GM18907 (cell line): Measurements from ENCODE around the gene TGFBR2.

Source experiments
- ATAC-seq: cut with Tn5 transposase; IDR thresholded peaks from one replicate; pipeline ENCODE4 v1.9.1; 2021; ENCODE audit warnings: mild to moderate bottlenecking, moderate library complexity; ENCODE audit not compliant: unreplicated experiment

The TGFBR2 gene

DNA sequence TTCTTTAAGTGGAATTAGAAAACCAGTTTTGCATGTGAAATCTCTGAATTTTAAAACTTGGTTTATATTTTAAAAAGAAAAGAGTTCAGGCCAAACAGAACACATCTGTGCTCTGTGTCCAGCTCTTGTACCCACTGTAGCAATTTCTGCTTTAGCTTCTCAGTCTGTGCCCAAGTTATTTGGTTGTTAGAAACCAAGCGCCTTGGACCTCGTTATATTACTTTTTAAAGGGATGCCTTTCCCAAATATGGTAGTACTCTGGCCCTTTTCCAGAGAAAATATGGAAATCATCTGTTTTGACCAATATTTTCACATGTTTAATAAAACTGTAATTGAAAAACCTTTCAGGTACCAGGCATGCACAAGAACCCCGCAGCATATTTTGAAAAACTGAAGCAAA is 27.3 kb downstream of the TGFBR2 start:
- ATAC-seq = no peak

DNA sequence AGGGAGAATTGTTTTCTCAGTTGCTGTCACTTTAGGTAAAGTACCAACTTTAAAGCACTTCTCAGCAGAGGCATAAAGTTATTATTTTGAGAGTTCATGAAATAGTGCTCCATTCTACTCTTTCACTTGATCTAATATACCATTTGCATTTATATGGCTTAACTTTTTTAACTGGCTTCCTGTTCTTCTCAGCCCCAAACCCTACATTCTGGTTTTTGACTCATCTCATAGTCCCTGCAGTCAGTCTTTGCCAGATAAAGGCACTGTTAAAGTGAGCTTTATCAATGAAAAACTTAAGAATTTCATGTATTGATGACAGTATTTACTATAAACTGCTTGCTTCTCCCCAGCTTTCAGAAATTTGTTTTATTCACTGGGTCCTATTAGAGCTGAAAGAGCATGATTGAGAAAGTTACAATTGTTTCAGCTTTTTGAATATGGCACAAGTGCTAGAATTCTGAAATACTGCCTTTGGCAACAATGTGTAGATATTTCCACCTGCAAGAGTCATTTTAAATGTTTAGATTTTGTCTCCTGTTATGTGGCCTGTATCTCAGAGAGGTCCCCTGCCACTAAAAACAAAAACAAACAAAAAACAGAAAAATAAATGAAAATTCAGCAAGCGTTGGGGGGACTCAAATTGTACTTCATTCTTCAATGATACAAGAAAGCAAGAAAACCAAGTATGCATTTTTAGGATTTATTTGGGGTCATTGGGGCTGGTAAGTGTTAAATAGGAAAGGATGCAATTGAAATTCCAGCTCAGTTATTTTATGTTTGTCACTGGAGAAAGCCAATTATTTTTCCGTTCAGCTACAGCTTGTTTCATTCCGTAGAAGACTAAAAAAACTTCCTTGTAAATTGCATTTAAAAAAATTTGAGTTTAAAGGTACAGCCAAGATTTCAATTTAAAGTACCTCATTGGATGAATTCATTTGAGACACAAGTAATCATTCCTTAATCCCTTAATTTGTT is 28.6 kb downstream of the TGFBR2 start:
- no peak for ATAC-seq

DNA sequence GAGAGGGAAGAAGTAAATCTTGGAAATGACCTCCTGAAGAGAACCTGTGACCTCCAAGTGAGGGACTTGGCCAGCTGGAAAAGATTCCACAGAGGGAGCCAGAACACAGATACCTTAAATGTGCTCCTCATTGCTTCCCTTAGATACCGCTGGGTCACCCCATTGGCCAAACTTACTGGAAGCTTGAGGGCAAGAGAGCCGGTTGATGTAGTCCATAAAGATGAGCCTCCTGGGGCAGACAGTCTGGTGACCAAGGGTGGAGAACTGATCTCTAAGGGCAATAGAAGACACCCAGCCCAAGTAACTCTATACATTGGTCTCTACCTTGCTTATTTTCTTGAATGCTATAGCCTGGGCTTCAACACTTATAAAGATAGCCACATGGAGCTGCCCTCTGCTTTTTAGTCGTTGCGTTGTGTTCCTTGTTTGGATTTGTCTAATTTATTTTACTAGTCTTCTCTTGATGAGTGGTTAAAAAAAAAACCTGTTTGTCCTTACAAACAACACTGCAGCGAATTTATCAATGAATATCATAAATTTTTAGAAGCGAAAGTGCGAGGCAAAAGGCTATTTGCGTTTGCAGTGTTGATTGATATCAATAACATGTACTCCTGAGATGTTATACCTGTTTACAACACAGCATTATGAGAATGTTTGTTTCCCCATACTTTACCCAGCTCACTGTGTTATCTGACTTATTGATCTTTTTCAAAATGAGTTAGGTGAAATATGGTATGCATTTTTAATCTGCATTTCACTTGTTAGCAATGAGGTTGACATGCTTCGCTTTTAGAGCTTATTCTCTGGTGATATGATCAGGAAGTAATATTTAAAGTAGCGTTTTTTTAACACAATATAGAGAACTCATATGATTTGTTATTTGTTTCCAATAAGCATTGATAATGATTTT is 31.2 kb downstream of the TGFBR2 start:
- no peak for ATAC-seq

DNA sequence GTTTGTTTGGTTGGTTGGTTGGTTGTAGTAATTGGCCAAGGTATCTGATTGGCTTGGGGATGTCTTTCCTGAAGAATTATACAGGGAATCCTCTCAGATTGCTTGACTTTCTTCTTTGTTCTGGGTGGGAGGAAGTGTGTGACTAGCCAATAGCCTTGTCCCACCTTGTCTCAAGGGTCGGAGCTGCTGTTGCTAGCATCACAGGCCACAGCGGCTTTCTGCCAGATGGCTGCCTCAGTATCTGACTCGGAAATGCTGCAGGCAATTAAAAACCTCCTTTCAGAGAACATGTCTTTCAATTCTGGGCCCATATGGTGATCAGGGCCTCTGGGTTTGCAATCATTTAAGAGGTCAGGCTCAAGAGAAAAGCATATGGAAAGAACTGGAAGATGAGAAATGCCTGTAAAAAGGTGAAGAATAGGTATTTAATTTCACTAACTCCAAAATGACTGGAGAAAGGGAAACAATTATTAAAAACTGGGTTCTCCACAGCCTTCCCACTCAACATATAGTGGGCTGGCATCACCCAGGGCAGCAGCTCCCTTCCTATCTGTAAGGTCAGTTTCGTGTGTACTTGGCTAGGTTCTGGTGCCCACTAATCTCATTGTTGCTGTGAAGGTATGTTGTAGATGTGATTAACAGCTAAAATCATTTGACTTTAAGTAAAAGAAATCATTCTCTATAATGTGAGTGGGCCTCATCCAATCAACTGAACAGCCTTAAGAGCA is 32.4 kb downstream of the TGFBR2 start:
- no peak for ATAC-seq

DNA sequence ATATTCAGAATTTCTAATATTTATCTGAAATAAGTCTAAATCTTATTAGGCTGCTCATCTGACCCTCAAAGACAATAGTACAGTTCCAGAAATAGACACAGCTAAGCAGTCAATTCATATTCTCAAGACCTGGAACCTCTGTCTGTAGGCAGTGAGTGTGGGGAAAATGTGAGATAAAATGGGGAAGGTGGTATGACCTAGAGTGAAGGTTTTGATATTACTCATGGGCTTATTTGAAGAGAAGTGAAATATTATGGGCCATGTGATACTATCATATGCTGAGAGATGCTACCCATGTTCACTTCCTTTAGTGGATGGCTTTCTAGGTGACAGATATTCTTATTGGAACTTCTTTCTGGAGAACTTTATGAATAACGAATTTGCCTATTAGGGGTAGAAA is 33.5 kb downstream of the TGFBR2 start:
- peak; percentile 82 for ATAC-seq

DNA sequence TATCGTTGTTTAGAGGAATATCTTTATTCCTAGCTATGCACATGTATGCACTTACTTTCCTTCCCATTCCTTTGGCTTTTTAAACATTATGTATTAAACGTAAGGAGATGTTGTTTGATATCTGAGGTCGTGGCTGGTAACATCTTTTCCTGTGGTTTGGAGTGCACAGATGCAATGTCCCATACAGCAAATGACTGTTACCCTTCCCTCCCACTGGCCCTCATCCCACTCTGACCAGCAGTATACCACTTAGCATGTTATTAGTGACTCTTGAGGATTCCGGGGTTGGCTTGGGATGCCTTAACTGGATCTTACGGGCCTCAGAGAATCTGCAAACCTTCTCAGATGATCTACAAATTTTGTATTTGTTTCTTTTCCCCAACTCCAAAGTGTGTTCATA is 34.5 kb downstream of the TGFBR2 start:
- no peak for ATAC-seq

DNA sequence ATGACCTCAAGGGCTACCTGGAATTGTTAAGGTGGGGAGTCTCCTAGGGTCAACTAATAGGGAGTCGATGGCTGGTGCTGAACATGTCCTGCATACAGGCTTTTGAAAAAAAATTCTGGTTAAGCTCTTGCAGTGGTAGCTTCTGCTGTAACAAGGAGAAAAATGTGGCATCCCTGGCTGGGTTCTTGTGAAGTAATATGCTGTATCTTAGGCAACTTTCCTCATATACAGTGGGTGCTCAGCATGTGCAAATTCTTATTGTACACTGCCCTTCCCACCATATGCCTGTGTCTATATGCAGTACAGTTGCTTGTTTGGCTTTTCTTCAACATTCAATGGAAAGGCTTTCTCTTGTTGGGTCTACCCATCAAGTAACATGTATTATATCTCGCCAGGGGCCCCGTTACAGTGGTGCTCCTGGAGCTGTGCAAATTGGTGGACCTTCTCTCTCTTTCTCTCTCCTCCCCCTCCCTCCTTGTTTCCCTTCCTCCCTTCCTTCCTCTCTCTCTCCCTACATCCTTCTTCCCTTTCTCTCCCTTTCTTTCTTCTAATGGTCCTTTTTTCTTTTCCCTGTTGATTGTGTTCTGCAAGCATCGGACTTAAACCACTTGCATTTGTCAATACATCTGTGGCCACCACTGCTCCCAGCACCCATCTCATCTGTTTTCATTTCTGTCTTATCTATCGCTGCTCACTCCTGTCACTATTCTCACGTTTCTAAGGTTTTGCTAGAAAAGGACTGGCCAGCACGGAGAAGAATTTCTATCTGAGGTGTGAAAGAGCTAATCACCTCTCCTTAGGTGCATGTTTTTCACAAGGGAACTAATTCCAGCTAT is 35.2 kb downstream of the TGFBR2 start:
- ATAC-seq = no peak

DNA sequence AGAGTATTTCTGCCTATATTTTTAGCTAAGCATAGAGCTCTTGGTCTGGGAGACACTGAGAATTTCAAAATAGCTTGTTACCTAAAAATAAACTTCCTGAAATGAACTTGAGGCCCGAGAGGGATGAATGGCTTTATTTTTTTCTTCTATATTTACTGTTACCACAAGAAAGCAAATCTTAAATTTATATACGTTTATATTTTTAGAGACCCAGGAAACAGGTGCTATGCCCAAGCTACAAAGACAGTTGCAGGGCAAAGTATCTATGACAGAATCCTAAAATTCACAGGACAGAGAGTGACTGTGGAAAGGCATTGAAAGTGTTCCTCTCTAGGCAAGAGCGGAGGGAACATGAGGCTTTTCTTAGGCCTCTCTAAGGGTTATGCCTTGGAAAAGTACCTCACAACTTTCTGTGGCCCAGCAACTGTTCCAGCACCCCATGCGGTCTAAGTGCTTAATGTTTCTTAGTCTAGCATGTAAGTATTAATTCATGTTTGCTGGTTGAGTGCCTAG is 36.5 kb downstream of the TGFBR2 start:
- ATAC-seq = no peak

DNA sequence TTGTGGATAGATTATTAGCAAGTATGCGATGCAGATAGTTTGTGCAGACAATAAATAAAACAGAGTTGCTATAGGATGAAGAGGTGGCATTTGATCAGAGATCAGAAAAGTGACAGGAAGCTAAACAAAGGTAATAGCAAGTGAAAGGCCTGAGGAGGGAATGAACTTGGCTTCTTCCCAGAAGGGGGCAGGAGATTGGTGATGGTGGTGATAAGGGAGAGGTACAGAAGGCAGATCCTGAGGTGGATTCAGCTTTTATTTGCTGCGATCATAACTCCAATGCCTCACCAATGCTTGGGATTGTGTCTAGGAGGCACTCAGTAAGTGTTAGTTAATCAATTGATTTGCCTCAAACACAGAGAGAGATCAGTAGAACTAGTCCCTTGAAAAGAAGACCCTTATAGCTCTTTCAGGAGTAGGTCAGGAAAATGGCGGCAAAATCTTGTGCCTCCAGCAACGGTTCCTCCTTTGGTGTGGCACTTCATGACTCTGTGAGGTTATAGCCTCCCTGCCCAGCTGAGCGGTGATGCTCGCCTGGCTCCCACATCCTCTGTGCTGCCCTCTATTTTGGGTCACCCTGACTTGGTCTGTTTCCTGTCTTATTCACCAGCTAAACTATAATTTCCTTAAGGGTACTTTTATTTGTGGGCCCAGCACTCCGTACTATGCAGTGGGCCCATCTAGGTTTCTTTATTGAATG is 37.5 kb downstream of the TGFBR2 start:
- ATAC-seq = peak; percentile 35

DNA sequence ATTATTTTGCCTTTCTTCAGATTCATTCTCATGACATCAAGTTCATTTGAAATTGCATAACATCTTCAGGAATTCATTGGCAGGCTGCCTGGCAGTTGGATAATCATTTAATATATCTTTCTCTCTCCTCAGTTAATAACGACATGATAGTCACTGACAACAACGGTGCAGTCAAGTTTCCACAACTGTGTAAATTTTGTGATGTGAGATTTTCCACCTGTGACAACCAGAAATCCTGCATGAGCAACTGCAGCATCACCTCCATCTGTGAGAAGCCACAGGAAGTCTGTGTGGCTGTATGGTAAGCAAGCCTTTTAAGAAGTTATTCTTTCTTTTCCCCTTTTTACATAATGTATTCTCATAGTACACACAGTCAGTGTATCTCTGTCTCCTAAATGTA is 38.2 kb downstream of the TGFBR2 start:
- ATAC-seq = peak; percentile 66

DNA sequence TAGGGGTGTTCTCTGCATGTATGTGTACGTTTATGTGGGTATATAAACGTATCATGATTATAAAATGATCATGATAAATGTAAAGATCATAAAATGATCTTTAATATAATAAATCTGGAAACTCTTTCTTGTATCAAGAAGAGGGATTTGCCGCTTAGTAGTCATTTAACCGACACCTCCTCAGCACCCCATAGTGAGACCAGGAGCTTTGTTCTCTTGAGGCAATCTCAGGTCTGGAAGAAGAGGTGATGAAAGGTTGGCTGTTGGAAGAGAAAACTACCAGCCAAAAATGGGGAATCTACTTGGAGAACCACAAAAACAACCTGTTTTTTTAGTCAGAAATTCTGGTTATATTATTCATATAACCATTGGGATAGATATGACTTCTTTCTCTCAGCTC is 38.7 kb downstream of the TGFBR2 start:
- no peak for ATAC-seq

DNA sequence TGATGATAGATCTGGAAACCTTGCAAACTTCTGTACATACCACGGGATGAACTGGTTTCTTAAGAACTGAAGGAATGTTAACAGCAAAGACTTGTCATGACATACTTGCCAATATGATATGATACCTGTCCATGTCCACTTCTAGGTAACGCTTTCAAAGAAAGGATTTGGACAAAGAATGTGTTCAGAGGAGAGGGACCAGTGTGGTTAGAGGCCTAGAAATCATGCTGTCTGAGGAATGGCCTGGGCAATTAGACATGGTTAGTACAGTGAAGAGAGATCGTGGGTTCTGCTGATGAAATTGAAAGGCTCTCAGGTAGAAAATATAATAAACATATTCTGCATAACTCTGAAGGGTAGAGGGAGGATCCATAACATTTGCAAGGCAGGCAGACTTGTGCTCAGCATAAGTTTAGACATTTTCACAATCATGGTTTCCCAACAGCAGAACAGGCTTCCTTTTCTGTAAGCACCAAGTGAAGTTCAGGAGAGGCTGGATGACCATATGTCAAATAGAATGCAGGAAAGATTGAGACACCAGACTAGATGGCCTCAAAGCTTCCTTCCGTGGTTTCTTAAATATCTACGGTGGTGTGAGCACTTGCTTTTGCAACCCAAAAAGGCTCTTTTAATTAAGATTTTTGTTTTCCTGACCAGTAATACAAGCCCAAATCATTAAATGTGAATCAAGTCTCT is 39.9 kb downstream of the TGFBR2 start:
- ATAC-seq = no peak

DNA sequence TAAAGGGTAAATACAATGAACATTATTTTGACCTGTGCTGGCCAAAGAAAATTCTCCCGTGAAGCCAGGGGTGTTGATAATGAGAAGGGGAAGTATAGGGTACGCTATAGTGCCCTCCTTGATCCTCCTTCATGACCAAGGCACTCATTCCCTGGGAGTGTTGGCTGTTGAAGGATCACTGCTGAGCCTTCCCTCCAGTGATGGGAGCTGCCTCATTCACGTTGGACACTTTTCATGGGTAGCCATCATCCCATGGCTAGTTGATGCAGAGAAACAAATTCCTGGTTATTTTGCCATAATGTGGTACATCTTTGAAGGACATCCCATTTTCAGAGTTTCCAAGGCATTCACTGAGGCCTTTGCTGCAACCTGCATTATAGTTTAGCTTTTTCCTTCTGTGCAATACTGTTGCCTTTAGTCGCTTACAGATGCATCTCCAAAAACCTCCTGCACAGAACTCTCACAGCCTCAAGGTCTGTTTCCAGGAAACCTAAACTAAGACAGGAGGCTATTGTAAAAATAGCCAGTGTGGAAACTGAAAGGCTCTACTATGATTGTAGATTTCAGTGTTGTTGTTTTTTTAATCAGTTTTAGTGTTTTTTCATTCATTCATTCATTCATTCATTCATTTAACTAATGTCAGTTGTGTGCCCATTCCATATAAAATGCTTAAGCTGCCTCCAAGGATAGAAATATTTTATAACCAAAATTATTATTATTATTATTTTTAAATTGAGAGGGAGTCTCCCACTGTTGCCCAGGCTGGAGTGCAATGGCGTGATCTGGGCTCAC is 40.8 kb downstream of the TGFBR2 start:
- ATAC-seq = no peak

DNA sequence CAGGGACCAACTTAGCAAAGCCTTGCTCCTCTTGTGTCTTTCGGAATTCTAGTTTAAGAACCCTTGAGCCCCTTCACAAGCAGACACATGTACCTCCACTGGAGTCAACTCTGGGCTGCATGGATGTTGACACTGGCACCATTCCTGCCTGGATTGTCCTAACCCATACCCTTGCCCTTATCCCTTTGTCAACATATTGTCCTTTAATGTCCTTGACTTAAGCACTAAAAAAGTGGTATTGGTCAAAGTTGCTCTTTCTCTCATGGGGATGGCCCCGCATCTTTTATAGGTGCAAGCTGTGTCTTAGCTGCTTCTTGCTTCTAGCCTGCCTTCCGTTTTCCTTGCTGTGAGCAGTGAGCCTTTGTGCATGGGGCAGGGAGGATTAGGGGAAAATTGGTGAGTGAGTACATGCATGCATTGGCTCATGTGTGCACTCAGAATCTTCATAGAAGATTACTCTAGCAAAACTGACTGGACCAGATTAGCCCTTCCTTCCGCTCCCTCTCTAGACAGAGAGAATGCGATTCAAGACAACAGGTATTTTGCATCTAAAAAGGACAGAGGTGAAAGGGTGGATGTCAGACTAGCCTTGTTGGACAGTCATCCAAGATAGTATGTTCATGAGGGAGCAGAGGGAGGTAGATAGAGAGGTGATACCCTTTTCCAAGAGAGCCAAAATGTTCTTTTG is 42.4 kb downstream of the TGFBR2 start:
- ATAC-seq = no peak

DNA sequence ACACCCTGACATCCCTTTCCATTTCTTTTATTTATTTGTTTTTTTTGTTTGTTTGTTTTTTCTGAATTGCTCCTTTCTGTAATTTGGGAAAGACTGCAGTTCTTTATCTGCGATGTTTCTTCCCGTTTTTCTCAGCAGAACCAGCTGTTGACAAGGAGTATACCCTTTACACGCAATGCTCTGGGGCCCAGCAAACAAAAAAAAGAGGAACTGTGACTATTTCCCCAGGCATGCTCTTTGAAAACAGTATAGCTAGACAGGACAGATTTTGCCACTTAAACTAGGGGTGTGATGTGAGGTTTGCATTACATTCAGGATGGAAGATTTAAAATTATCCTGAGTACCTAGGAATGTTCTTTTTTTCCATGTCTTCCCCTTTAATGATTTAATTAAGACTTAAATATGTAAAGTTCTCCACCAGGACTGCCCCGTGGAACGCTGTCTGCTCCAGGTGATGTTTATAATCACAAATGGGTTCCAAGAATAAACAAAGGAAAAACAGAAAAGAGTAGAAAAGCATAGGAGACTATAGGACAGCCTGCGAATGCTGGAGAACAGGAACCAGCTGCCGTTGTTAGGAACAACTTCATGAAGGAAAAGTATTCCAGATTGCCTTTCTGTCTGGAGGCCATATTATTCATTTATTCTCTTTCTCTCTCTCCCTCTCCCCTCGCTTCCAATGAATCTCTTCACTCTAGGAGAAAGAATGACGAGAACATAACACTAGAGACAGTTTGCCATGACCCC is 43.3 kb downstream of the TGFBR2 start:
- peak; percentile 72 for ATAC-seq

DNA sequence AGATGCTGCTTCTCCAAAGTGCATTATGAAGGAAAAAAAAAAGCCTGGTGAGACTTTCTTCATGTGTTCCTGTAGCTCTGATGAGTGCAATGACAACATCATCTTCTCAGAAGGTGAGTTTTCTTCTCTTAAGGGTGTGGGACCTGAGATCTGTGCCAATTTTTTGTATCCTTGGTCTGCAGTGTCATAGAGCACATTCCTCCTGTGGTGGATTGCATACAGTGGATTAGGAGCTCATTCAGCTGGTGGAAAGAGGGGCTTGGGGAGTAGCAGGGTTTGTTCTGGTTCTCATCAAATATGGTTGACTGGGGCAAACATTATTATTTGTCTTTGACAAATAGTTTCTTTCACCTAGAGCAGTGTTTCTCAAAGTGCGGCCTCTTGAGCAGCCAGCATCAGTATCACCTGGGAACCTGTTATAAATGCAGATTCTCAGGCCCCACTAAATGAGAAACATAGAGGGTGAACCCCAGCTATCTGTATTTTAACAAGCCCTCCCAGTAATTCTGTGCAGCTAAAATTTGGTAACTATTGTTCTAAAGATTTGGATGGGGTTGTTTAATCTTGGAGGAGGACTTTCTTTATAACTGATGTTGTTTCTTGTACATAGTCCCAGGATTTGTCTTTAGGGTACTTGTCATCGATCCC is 44.1 kb downstream of the TGFBR2 start:
- no peak for ATAC-seq
